ENCODE data around the gene APOL1. TPM values are rescaled to one million over a fixed set of nuclear protein-coding genes. Genes with fewer than 3 reads are reported as not detected.

APOL1 gene
- polyA plus RNA-seq, 2 of the 4 experiments (the other 2 are of a cell fraction), result 2.0 to 6.5 TPM

DNA sequence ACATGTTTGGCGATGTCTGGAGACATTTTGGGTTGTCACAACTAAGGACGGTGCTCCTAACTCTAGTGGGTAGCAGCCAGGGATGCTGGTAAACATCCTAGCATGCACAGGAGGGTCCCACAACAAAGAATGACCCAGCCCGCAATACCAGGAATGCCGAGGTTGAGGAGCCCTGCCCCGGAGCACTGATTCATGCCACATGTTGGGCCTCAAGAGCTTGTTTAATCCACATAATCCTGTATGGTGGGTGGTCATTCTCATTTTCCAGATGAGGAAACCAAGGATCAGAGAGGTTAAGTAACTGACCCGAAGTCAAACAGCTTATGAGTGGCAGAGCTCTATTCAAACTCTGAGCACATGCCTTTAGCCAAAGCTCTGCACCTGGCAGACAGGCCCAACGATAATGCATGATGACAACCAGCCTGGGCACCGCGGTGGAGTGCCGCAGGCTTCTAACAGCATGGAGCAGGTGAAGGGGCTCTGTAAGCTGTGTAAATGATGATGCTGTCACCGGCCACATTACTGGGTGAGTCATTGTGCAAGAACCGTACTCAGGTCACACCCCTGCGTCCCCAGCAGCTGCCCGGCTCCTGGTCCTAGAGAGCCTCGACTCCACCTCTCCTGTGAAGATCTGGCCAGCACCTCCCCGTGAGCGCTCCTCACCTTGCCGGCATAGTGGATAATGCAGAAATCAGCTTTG, 58.6 kb downstream of the APOL1 start:
- 50% methylated on average over 13 of the region's 18 CpGs for WGBS (ENCODE audit: missing lambda C conversion rate)
- Histone ChIP-seq H3K27ac (0 out of 6 replicates have a peak overlapping the region, but pooled peaks of 1 of the 2 experiments have one; percentile 33), H3K4me3 (no peak overlapping the region), H3K9me3 (no peaks in the 10 kb centered on the region), H3K4me1 (no peaks in the 10 kb centered on the region), H3K4me2 (no peak overlapping the region)
- ATAC-seq (no peak), DNase-seq (ENCODE audit: low read depth in 1 of 2, low spot score in 1 of 2) (no peak), FAIRE-seq (no peak)
- no peak for TF ChIP-seq PHF8 (IDR thresholded peaks at IDR 0.05; ENCODE audit: borderline replicate concordance, low read depth)
- no peak for TF ChIP-seq FOSB (CRISPR knock-in tag; IDR thresholded peaks at IDR 0.05)
- TF ChIP-seq ZC3H11A (IDR thresholded peaks at IDR 0.05), result no peak
- TF ChIP-seq, protein P1, sequence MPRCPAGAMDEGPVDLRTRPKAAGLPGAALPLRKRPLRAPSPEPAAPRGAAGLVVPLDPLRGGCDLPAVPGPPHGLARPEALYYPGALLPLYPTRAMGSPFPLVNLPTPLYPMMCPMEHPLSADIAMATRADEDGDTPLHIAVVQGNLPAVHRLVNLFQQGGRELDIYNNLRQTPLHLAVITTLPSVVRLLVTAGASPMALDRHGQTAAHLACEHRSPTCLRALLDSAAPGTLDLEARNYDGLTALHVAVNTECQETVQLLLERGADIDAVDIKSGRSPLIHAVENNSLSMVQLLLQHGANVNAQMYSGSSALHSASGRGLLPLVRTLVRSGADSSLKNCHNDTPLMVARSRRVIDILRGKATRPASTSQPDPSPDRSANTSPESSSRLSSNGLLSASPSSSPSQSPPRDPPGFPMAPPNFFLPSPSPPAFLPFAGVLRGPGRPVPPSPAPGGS (IDR thresholded peaks at IDR 0.05), result no peak
- no peak for TF ChIP-seq SREBF2 (IDR thresholded peaks at IDR 0.05)
- TF ChIP-seq CBX8 (IDR thresholded peaks at IDR 0.05), result no peak
- no peak for TF ChIP-seq HOXA7 (CRISPR knock-in tag; IDR thresholded peaks at IDR 0.05)
- TF ChIP-seq CBX2 (IDR thresholded peaks at IDR 0.05; ENCODE audit: borderline replicate concordance, low read depth), result no peak
- TF ChIP-seq FOXS1 (CRISPR knock-in tag; IDR thresholded peaks at IDR 0.05), result no peak
- TF ChIP-seq NPAS2 (CRISPR knock-in tag; IDR thresholded peaks at IDR 0.05; ENCODE audit: borderline replicate concordance), result no peak
- TF ChIP-seq HDAC2 (IDR thresholded peaks at IDR 0.05), result no peak
- TF ChIP-seq EP300 (IDR thresholded peaks at IDR 0.05), result no peak
- ChIA-PET CTCF (interaction anchor here (1.2 to 6.2 kb wide), 3 partner anchors 11 to 159 kb away, joined by 3 to 54 read pairs (median 6); no protein-coding TSS in a partner anchor), POLR2A (interaction anchor here (0.5 kb wide), 1 partner anchor 15 kb away, joined by 5 read pairs; no protein-coding TSS in a partner anchor)

DNA sequence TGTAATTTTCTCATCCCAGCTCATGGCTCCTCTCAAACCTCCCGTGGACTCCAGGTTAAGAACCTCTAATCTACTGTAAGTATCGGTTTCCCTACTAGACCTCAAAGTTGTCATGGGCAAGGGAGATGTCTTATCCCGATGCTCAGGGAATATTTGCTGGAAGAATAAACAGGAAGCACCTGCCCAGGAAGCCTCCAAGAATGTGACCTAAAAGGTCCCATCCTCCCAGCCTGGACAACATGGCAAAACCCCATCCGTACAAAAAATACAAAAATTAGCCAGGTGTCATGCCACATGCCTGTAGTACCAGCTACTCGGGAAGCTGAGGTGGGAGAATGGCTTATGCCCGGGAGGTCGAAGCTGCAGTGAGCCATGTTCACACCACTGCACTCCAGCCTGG, 62.4 kb downstream of the APOL1 start:
- TF ChIP-seq POLR2A (IDR thresholded peaks at IDR 0.05; ENCODE audit: low read length) (no peak), EHF (CRISPR knock-in tag; IDR thresholded peaks at IDR 0.05) (no peak), RCOR1 (IDR thresholded peaks at IDR 0.05; ENCODE audit: low read depth, low read length) (no peak), ESRRA (IDR thresholded peaks at IDR 0.05; ENCODE audit: borderline replicate concordance, low read length) (no peak), NR3C1 (IDR thresholded peaks at IDR 0.05) (no peak), CEBPB (IDR thresholded peaks at IDR 0.05) (no peak), EHMT2 (IDR thresholded peaks at IDR 0.05; ENCODE audit: low read depth) (no peak), RNF2 (IDR thresholded peaks at IDR 0.05; ENCODE audit: borderline replicate concordance, low read depth) (no peak), ZNF302 (CRISPR knock-in tag; IDR thresholded peaks at IDR 0.05) (no peak), CHD2 (IDR thresholded peaks at IDR 0.05; ENCODE audit: low read length, partially characterized antibody) (no peak)
- TF ChIP-seq, protein P2, sequence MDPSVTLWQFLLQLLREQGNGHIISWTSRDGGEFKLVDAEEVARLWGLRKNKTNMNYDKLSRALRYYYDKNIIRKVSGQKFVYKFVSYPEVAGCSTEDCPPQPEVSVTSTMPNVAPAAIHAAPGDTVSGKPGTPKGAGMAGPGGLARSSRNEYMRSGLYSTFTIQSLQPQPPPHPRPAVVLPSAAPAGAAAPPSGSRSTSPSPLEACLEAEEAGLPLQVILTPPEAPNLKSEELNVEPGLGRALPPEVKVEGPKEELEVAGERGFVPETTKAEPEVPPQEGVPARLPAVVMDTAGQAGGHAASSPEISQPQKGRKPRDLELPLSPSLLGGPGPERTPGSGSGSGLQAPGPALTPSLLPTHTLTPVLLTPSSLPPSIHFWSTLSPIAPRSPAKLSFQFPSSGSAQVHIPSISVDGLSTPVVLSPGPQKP (IDR thresholded peaks at IDR 0.05; ENCODE audit: low read depth, low read length), result no peak
- TF ChIP-seq, protein P3, sequence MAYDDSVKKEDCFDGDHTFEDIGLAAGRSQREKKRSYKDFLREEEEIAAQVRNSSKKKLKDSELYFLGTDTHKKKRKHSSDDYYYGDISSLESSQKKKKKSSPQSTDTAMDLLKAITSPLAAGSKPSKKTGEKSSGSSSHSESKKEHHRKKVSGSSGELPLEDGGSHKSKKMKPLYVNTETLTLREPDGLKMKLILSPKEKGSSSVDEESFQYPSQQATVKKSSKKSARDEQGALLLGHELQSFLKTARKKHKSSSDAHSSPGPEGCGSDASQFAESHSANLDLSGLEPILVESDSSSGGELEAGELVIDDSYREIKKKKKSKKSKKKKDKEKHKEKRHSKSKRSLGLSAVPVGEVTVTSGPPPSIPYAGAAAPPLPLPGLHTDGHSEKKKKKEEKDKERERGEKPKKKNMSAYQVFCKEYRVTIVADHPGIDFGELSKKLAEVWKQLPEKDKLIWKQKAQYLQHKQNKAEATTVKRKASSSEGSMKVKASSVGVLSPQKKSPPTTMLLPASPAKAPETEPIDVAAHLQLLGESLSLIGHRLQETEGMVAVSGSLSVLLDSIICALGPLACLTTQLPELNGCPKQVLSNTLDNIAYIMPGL (CRISPR knock-in tag; IDR thresholded peaks at IDR 0.05; ENCODE audit: borderline replicate concordance), result no peak
- Histone ChIP-seq H3K27ac (no peak overlapping the region), H3K4me2 (no peak overlapping the region), H3K4me3 (no peak overlapping the region), H3K9me3 (no peaks in the 10 kb centered on the region), H3K4me1 (no peaks in the 10 kb centered on the region)
- ATAC-seq, result no peak
- 88% methylated on average over 7 of the region's 7 CpGs for WGBS (ENCODE audit: missing lambda C conversion rate)
- no peak for DNase-seq (ENCODE audit: low read depth in 1 of 2, low spot score in 1 of 2)
- no peak for FAIRE-seq
- ChIA-PET CTCF (interaction anchor here (6.2 kb wide), 1 partner anchor 15 kb away, joined by 54 read pairs; no protein-coding TSS in a partner anchor), POLR2A (no interaction called here)
